Trophoblast cell (in vitro differentiated cells and primary cell): ENCODE data around the gene ETV5.

ENCODE experiments used
- DNase-seq, 2 donors: peaks; one replicate each; pipeline ENCODE4 v3.0.0-alpha.2; 2016
- H2AFZ ChIP-seq: 2 replicates; pipeline ENCODE4 v1.6.1; 2013; ENCODE audit warnings: low read length, moderate library complexity, mild to moderate bottlenecking; ENCODE audit not compliant: insufficient read depth, poor library complexity
- H2AK5ac ChIP-seq: 2 replicates; pipeline ENCODE4 v1.6.1; 2013; ENCODE audit warnings: mild to moderate bottlenecking, low read length
- H2BK120ac ChIP-seq: 2 replicates; pipeline ENCODE4 v1.6.1; 2013; ENCODE audit warnings: low read length, mild to moderate bottlenecking, moderate library complexity; ENCODE audit not compliant: insufficient read depth, poor library complexity
- H2BK12ac ChIP-seq: 2 replicates; pipeline ENCODE4 v1.6.1; 2013; ENCODE audit warnings: mild to moderate bottlenecking, low read length, moderate library complexity
- H2BK5ac ChIP-seq: 2 replicates; pipeline ENCODE4 v1.6.1; 2013; ENCODE audit warnings: low read length, low read depth, moderate library complexity, mild to moderate bottlenecking; ENCODE audit not compliant: poor library complexity
- H3K14ac ChIP-seq: 2 replicates; pipeline ENCODE4 v1.6.1; 2013; ENCODE audit warnings: mild to moderate bottlenecking, low read length
- H3K18ac ChIP-seq: 2 replicates; pipeline ENCODE4 v1.6.1; 2013; ENCODE audit warnings: mild to moderate bottlenecking, low read length
- H3K23ac ChIP-seq: 2 replicates; pipeline ENCODE4 v1.6.1; 2013; ENCODE audit warnings: low read length
- H3K27ac ChIP-seq: 2 replicates; pipeline ENCODE4 v1.5.1; 2013; ENCODE audit warnings: low read depth, mild to moderate bottlenecking, inconsistent platforms, low read length, moderate library complexity
- H3K27me3 ChIP-seq: 2 replicates; pipeline ENCODE4 v1.6.1; 2013; ENCODE audit warnings: inconsistent platforms, mild to moderate bottlenecking, low read length, moderate library complexity; ENCODE audit not compliant: insufficient read depth
- H3K36me3 ChIP-seq, 2 experiments: 1 replicate in 1 of 2; 2 replicates in 1 of 2; pipeline ENCODE4 v1.6.1; 2013; ENCODE audit warnings: low read length in 2 of 2, mild to moderate bottlenecking in 2 of 2, moderate library complexity in 1 of 2; ENCODE audit not compliant: insufficient read depth in 2 of 2, control insufficient read depth in 1 of 2
- H3K4ac ChIP-seq: 2 replicates; pipeline ENCODE4 v1.6.1; 2013; ENCODE audit warnings: low read depth, mild to moderate bottlenecking, low read length, moderate library complexity
- H3K4me1 ChIP-seq, 2 experiments: 1 replicate in 1 of 2; 2 replicates in 1 of 2; pipeline ENCODE4 v1.6.1; 2013; ENCODE audit warnings: low read length in 2 of 2, mild to moderate bottlenecking in 2 of 2, moderate library complexity in 1 of 2; ENCODE audit not compliant: insufficient read depth in 2 of 2, control insufficient read depth in 1 of 2
- H3K4me2 ChIP-seq: 2 replicates; pipeline ENCODE4 v1.6.1; 2013; ENCODE audit warnings: inconsistent platforms, mild to moderate bottlenecking, low read length, moderate library complexity
- H3K4me3 ChIP-seq: 2 replicates; pipeline ENCODE4 v1.5.1; 2013; ENCODE audit warnings: mild to moderate bottlenecking, low read depth, low read length, inconsistent platforms
- H3K79me1 ChIP-seq: one replicate; pipeline ENCODE4 v1.6.1; 2013; ENCODE audit warnings: low read length
- H3K79me2 ChIP-seq: 2 replicates; pipeline ENCODE4 v1.6.1; 2013; ENCODE audit warnings: low read length, mild to moderate bottlenecking; ENCODE audit not compliant: control insufficient read depth, insufficient read depth, poor library complexity
- H3K9ac ChIP-seq: 2 replicates; pipeline ENCODE4 v1.6.1; 2013; ENCODE audit warnings: mild to moderate bottlenecking, low read length
- H3K9me3 ChIP-seq: 2 replicates; pipeline ENCODE4 v1.6.1; 2013; ENCODE audit warnings: low read depth, mild to moderate bottlenecking, control low read depth, inconsistent platforms, low read length; ENCODE audit not compliant: insufficient read depth
- H4K12ac ChIP-seq: 2 replicates; pipeline ENCODE4 v1.6.1; 2013; ENCODE audit warnings: low read depth, mild to moderate bottlenecking, low read length, moderate library complexity
- H4K8ac ChIP-seq: 2 replicates; pipeline ENCODE4 v1.6.1; 2013; ENCODE audit warnings: low read depth, mild to moderate bottlenecking, low read length, moderate library complexity
- H4K91ac ChIP-seq: one replicate; pipeline ENCODE4 v1.6.1; 2013; ENCODE audit warnings: low read depth, mild to moderate bottlenecking, low read length, moderate library complexity
- WGBS: extraction: QIAGEN DNeasy Blood & Tissue Kit; methylation state at CpG from one replicate; pipeline ENCODE4 v1.1.7; 2013; ENCODE audit warnings: missing lambda C conversion rate; ENCODE audit not compliant: insufficient read length, insufficient coverage; ENCODE audit errors: extremely low coverage; 5-methylcytosine and 5-hydroxymethylcytosine counted together

ETV5 gene

GRCh38 chr3:186049001-186049400, 59.9 kb downstream of the ETV5 start:
- H2BK120ac ChIP-seq, result no peak overlapping the region
- no peak overlapping the region for H3K27ac ChIP-seq
- H3K9ac ChIP-seq, result no peak overlapping the region
- no peak overlapping the region for H3K14ac ChIP-seq
- no peak overlapping the region for H4K91ac ChIP-seq
- H3K27me3 ChIP-seq, result no peaks in the 10 kb centered on the region
- H4K12ac ChIP-seq, result no peak overlapping the region
- no peak overlapping the region for H3K18ac ChIP-seq
- no CpG with 5 or more reads among the region's 4 CpGs for WGBS
- no peak overlapping the region for H3K4me2 ChIP-seq
- H4K8ac ChIP-seq, result no peak overlapping the region
- H3K4ac ChIP-seq, result no peak overlapping the region
- H2AK5ac ChIP-seq, result no peak overlapping the region
- no peak overlapping the region for H3K23ac ChIP-seq
- no peak overlapping the region for H2AFZ ChIP-seq
- H3K79me2 ChIP-seq, result no peaks in the 10 kb centered on the region
- no peak overlapping the region for H2BK5ac ChIP-seq
- H3K4me1 ChIP-seq, result no peaks in the 10 kb centered on the region
- H3K36me3 ChIP-seq, result no peaks in the 10 kb centered on the region
- no peak for DNase-seq
- H3K4me3 ChIP-seq, result no peak overlapping the region
- no peak overlapping the region for H2BK12ac ChIP-seq
- no peaks in the 10 kb centered on the region for H3K79me1 ChIP-seq
- no peaks in the 10 kb centered on the region for H3K9me3 ChIP-seq

GRCh38 chr3:186048119-186048518, 60.8 kb downstream of the ETV5 start:
- Histone ChIP-seq H4K91ac (no peak overlapping the region), H2BK120ac (no peak overlapping the region), H3K79me1 (no peaks in the 10 kb centered on the region), H3K36me3 (no peaks in the 10 kb centered on the region), H3K14ac (no peak overlapping the region), H2BK12ac (no peak overlapping the region), H3K23ac (no peak overlapping the region), H4K8ac (no peak overlapping the region), H2AFZ (no peak overlapping the region), H3K9me3 (no peaks in the 10 kb centered on the region), H3K79me2 (no peaks in the 10 kb centered on the region), H2AK5ac (no peak overlapping the region), H3K18ac (no peak overlapping the region), H3K27ac (no peak overlapping the region), H3K4me2 (no peak overlapping the region), H4K12ac (no peak overlapping the region), H3K4me1 (no peaks in the 10 kb centered on the region), H3K4ac (no peak overlapping the region), H3K9ac (no peak overlapping the region), H2BK5ac (no peak overlapping the region), H3K27me3 (no peaks in the 10 kb centered on the region), H3K4me3 (no peak overlapping the region)
- no peak for DNase-seq
- WGBS, result no CpG with 5 or more reads among the region's 3 CpGs

GRCh38 chr3:186046838-186047237, 62.1 kb downstream of the ETV5 start:
- H3K23ac ChIP-seq, result no peak overlapping the region
- no peak overlapping the region for H3K9ac ChIP-seq
- no peak overlapping the region for H3K27ac ChIP-seq
- no peak overlapping the region for H4K12ac ChIP-seq
- no peak overlapping the region for H3K4ac ChIP-seq
- no peak overlapping the region for H3K4me2 ChIP-seq
- H3K18ac ChIP-seq, result no peak overlapping the region
- no peaks in the 10 kb centered on the region for H3K27me3 ChIP-seq
- DNase-seq, result no peak
- WGBS, result no CpG with 5 or more reads among the region's 5 CpGs
- H2AK5ac ChIP-seq, result no peak overlapping the region
- no peak overlapping the region for H2BK120ac ChIP-seq
- H3K79me2 ChIP-seq, result no peaks in the 10 kb centered on the region
- H4K8ac ChIP-seq, result no peak overlapping the region
- H3K79me1 ChIP-seq, result no peaks in the 10 kb centered on the region
- H2AFZ ChIP-seq, result no peak overlapping the region
- no peak overlapping the region for H4K91ac ChIP-seq
- H3K36me3 ChIP-seq, result no peaks in the 10 kb centered on the region
- H3K14ac ChIP-seq, result no peak overlapping the region
- H3K9me3 ChIP-seq, result no peaks in the 10 kb centered on the region
- H3K4me3 ChIP-seq, result no peak overlapping the region
- H2BK12ac ChIP-seq, result no peak overlapping the region
- H3K4me1 ChIP-seq, result no peaks in the 10 kb centered on the region
- no peak overlapping the region for H2BK5ac ChIP-seq

- WGBS, result no CpG with 5 or more reads among the region's 12 CpGs
Measured at GRCh38 chr3:186044968-186045367, 63.9 kb downstream of the ETV5 start.

More at GRCh38 chr3:186044968-186045367, 63.9 kb downstream of the ETV5 start:
- no peaks in the 10 kb centered on the region for H3K79me1 ChIP-seq
- H4K8ac ChIP-seq, result no peak overlapping the region
- no peaks in the 10 kb centered on the region for H3K36me3 ChIP-seq
- H3K27me3 ChIP-seq, result no peaks in the 10 kb centered on the region
- H3K9ac ChIP-seq, result no peak overlapping the region
- no peak overlapping the region for H4K12ac ChIP-seq
- no peaks in the 10 kb centered on the region for H3K4me1 ChIP-seq
- H2BK5ac ChIP-seq, result no peak overlapping the region
- no peak overlapping the region for H4K91ac ChIP-seq
- no peaks in the 10 kb centered on the region for H3K79me2 ChIP-seq
- no peak overlapping the region for H3K4me2 ChIP-seq
- H3K4ac ChIP-seq, result no peak overlapping the region
- no peak overlapping the region for H2AFZ ChIP-seq
- no peak overlapping the region for H3K4me3 ChIP-seq
- no peak overlapping the region for H3K23ac ChIP-seq
- H3K14ac ChIP-seq, result no peak overlapping the region
- H2AK5ac ChIP-seq, result no peak overlapping the region
- H2BK12ac ChIP-seq, result no peak overlapping the region
- H3K9me3 ChIP-seq, result no peaks in the 10 kb centered on the region
- no peak overlapping the region for H3K18ac ChIP-seq
- H3K27ac ChIP-seq, result no peak overlapping the region
- no peak for DNase-seq
- H2BK120ac ChIP-seq, result no peak overlapping the region
